Dedifferentiated amniotic fluid mesenchymal stem cell (primary cell): ENCODE results near the gene FAM110D.

ENCODE experiments used
- DNase-seq: peaks from one replicate; pipeline ENCODE4 v3.0.0-alpha.2; 2016; ENCODE audit errors: extremely low spot score

Gene FAM110D

GRCh38 chr1:26129778-26130177 lies 29.1 kb upstream of the FAM110D start:
- DNase-seq: no peak

GRCh38 chr1:26130695-26131094 lies 28.2 kb upstream of the FAM110D start:
- DNase-seq: no peak

- DNase-seq: no peak
Observed at GRCh38 chr1:26132128-26132833, 26.6 kb upstream of the FAM110D start.

GRCh38 chr1:26132834-26133167 lies 26.1 kb upstream of the FAM110D start:
- no peak for DNase-seq

GRCh38 chr1:26134466-26134865 lies 24.4 kb upstream of the FAM110D start:
- no peak for DNase-seq

- no peak for DNase-seq
Observed at GRCh38 chr1:26138974-26139558, 19.8 kb upstream of the FAM110D start.

GRCh38 chr1:26142159-26142558 lies 16.7 kb upstream of the FAM110D start:
- no peak for DNase-seq

GRCh38 chr1:26145041-26145959 lies 13.6 kb upstream of the FAM110D start:
- DNase-seq: peak; percentile 82

- no peak for DNase-seq
Observed at GRCh38 chr1:26145960-26146294, 13.0 kb upstream of the FAM110D start.

GRCh38 chr1:26148887-26149286 lies 10.0 kb upstream of the FAM110D start:
- no peak for DNase-seq

GRCh38 chr1:26153966-26154532 lies 4.8 kb upstream of the FAM110D start:
- no peak for DNase-seq

GRCh38 chr1:26154750-26155149 lies 4.1 kb upstream of the FAM110D start:
- no peak for DNase-seq

GRCh38 chr1:26155370-26156284 lies 3.3 kb upstream of the FAM110D start:
- no peak for DNase-seq

- no peak for DNase-seq
Observed at GRCh38 chr1:26156285-26157038, 2.4 kb upstream of the FAM110D start.

- no peak for DNase-seq
Observed at GRCh38 chr1:26158271-26158907, 490 bp upstream of the FAM110D start.

- DNase-seq: no peak
Observed at GRCh38 chr1:26159743-26160039, 812 bp downstream of the FAM110D start.

- DNase-seq: no peak
Observed at GRCh38 chr1:26160527-26161414, 1.9 kb downstream of the FAM110D start.

- peak; percentile 18 for DNase-seq
Observed at GRCh38 chr1:26161415-26162219, 2.7 kb downstream of the FAM110D start.
